HG03108 (cell line): Measurements from ENCODE around the gene KLK3.

Source experiments
- ATAC-seq: cut with Tn5 transposase; IDR thresholded peaks from one replicate; pipeline ENCODE4 v1.9.1; 2021; ENCODE audit warnings: moderate library complexity; ENCODE audit not compliant: unreplicated experiment

KLK3 gene

DNA sequence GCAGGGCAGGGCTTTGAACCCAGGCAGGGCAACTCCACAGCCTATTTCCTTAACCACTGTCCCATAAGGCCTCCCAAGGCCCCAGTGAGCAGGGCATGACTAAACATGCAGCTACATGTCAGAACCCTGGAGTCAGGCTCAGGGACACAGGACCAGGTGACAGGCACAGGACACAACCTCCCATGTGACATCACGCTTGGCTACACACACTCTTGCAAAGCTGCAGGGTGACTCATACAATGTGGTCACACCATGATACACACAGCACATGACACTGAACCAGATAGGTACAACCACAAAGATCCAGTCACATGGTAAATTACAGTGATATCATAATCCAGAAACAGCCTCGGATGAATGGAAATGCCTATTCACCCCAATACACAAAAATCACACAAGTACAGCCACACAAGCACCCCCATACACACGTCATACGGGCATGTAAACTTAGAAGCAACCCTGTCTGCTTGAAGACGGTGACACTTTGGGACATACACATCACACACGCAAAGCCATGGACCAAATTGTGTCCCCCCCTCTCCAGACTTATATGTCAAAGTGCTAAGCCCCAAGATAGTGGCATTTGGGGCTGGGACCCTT is 42.0 kb downstream of the KLK3 start:
- ATAC-seq: peak; percentile 88

DNA sequence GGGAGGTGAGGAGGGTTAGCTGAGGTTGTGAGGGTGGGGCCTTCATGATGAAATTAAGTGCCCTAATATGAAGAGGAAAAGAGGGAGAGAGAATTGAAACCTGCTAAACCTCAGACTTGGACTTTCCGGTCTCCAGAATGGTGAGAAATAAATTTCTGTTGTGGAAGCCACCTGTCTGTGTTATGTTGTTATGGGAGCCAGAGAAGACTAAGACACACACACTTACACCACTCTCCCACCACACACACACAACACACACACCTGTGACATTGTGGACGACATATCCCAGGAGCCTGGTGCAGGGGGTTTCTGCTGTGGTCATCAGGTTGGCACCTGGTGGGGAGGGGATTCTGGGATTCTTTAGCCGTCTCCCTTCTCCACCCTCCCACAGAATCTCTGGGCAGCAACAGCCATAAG is 42.5 kb downstream of the KLK3 start:
- peak; percentile 16 for ATAC-seq

DNA sequence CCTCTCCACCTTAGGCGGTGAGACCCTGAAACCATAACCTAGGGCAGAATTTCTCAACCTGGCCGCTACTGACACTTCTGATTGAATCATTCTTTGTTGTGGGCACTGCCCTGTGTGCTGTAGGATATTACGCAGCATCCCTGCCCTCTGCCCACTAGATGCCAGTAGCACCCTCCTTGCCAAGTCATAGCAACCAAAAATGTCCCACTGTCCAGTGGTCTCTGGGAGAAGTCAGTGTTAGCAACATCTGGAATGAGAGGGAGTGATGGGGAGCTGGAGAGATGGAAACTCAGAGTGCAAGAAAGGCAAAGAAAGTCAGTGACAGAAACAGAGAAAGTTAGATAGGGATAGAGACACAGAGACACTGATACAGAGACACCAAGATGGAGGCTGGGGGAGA is 42.9 kb downstream of the KLK3 start:
- ATAC-seq: no peak

DNA sequence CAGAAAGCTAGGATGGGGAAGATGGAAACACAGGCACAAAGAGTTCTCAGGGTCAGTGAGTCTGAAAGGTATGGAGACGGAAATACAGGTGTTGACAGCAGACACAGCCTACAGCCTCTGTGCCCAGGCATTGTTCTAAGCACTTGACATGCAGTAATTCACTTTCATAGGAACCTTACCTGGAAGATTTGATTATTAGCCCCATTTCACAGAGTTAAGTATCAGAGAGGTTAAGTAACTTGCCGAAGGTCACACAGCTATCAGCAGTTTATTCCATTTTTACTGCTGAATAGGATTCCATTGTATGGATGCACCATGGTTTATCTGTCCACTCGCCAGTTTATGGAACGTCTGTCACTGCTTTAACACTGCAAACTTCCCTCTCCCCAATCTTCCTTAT is 43.3 kb downstream of the KLK3 start:
- ATAC-seq: no peak

DNA sequence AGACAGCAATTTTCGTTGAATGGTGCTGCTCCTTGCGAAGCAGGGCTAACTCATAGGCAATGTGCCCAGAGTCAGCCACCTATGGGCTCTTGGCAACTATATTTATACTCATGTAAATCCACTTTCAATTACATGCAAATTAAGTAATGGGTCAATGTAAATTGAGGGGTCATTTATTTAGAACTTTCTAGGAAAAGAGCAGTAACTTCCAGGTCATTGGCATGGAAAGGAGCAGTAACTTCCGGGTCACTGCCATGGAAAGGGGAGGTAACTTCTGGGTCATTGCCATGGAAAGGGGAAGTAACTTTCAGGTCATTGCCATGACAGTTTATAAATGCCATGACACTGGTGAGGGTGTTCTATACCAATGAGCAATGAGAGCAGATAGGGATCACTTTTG is 44.9 kb downstream of the KLK3 start:
- no peak for ATAC-seq

DNA sequence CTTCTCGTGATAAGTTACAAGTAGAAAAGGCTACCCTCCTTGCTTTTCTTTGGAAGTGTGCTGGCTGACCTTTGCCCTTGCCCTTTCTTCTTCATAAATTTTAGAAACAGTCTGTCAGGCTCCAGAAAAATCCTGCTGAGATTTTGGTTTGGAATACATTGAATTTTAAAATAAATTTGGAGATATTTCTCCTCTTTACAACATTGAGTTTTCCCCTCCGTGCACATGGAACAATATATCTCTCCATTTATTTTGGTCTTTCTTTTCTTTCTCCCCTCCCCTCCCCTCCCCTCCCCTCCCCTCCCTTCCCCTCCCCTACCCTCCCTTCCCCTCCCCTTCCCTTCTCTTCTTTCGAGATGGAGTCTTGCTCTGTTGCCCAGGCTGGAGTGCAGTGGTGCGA is 47.9 kb downstream of the KLK3 start:
- ATAC-seq: no peak

DNA sequence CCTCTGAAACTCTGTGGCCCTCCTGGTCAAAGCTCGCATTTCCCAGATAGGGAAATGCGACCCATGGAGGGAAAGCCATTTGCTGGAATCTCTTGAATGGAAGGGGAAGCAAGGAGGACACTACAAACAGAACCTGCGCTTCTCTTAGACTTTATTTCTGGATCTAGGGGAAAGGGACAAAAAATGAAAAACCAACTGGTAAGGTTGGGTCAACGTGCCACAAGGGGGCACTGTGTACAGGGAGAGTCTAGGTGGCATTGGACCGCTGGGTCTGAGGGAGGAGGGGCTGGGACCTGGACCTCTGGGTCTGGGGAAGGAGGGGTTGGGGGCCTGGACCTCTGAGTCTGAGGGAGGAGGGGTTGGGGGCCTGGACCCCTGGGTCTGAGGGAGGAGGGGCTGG is 51.5 kb downstream of the KLK3 start:
- ATAC-seq: no peak

DNA sequence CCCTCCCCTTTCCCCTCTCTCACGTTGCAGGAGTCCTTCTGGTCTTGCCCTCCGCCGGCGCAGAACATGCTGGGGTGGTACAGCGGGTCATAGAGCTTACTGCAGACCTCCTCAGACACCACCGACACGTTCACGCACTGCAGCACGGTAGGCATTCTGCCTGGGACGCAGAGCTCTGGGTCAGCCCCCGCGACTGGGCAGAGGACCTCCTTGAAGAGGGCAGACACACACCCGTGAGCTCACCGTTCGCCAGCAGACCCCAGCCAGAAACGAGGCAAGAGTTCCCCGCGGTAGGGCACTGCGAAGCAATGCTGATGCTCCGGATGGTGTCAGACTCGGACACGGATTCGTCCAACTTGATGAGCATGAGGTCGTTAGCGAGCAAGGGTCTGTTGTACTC is 53.6 kb downstream of the KLK3 start:
- ATAC-seq: no peak

DNA sequence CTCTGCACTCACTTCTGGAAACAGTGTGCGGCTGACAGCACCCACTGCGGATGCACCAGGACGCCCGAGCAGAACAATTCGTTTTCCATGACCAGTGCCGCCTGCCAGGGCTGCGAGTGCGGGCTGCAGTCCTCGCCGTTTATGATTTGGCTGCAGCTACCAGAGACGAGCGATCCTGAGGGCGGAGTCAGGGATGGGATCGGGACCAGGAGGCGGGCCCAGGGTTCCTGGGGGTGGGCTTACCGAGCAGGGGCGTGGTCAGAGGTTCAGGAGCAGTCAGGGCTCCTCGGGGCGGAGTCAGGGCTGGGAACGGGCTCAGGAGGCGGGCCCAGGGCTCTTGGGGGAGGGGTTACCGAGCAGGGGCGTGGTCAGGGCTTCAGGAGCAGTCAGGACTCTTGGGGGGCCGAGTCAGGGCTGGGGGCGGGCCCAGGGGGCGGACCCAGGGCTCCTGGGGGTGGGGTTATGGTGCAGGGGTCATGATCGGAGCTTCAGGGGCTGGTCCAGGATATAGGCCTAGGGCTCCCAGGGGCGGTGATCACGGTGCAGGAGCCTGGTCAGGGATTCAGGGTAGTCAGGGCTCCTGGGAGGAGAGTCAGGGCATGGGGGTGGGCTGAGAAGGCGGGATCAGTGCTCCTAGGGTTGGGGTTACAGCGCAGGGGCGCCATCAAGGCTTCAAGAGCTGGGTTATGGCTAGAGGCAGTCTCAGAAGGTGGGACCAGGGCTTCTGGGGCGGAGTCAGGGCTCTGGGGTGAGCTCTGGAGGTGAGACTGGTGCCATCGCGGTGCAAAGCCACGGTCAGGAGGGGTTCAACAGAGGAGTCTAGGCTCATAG is 54.7 kb downstream of the KLK3 start:
- peak; percentile 54 for ATAC-seq
